HG03521 (cell line): ENCODE data around the gene NMNAT1.
"Not testable (repeated sequence)": the region's sequence is repeated elsewhere in the genome, so short reads cannot be mapped to it uniquely, and the experiment has no call there.

Source experiments
- ATAC-seq: cut with Tn5 transposase; IDR thresholded peaks from one replicate; pipeline ENCODE4 v1.9.1; 2021; ENCODE audit warnings: mild to moderate bottlenecking, moderate library complexity; ENCODE audit not compliant: unreplicated experiment

NMNAT1 gene

DNA sequence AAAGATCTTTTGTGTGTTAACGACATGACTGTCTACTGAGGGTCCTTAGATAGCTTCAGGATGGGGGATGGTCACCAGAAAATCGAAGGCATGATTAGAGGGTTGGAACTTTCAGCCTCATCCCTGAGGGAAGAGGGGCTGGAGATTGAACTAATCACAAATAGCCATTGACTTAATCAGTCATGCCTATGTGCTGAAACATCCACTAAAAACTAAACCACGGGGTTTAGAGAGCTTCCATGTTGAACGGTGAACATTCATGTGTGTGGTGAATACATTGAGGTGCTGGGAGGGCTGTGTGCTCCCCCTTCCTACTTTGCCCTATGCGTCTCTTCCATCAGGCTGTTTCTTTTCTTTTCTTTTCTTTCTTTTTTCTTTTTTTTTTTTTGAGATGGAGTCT lies 70.7 kb downstream of the NMNAT1 start:
- no peak for ATAC-seq

GRCh38 chr1:10019561-10019960 lies 76.3 kb downstream of the NMNAT1 start:
- ATAC-seq: no peak

DNA sequence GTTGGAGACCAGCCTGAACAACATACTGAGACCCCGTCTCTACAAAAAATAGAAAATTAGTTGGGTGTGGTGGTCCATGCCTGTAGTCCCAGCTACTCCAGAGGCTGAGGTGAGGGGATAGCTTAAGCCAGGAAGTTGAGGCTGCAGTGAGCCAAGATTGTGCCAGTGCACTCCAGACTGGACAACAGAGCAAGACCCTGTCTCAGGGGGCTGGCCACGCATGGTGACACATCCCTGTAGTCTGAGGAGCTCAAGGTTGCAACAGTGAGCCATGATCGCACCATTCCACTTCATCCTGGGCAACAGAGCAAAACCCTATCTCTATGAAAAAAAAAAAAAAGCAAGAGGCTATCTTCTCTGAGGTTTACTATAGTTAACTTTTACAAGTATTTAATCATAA lies 76.8 kb downstream of the NMNAT1 start:
- no peak for ATAC-seq

- not testable (repeated sequence) for ATAC-seq
These were observed 77.4 kb downstream of the NMNAT1 start for GRCh38 chr1:10020678-10021077.

- not testable (repeated sequence) for ATAC-seq
These were observed 78.7 kb downstream of the NMNAT1 start for GRCh38 chr1:10021992-10022391.

DNA sequence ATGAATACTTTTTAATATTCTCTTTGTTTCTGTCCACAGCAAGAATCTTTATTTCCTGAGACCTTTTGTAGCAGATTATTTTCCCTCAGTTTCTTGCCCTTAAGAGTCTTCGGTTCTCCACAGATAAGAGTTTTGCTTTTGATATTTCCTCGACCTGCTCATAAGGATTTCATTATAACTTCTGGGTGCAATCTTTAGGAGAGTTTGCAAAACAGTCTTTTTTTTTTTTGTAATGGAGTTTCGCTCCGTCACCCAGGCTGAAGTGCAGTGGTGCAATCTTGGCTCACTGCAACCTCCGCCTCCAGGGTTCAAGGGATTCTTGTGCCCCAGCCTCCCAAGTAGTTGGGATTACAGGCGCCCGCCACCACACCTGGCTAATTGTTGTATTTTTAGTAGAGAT lies 79.4 kb downstream of the NMNAT1 start:
- ATAC-seq: no peak

DNA sequence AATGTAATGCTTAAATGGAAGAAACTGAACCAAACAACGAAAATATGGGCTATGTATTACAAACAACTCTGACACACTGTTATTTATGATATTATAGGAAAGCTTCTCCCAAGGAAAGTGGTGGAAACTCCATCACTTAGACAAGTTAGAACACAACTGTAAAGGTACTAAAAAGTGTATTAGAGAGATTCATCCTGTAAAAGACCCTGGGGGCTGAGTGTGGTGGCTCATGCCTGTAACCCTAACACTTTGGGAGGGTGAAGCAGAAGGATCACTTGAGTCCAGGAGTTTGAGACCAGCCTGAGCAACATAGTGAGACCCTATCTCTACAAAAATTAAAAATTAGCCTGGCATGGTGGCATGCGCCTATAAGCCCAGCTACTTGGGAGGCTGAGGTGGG lies 82.1 kb downstream of the NMNAT1 start:
- ATAC-seq: no peak

DNA sequence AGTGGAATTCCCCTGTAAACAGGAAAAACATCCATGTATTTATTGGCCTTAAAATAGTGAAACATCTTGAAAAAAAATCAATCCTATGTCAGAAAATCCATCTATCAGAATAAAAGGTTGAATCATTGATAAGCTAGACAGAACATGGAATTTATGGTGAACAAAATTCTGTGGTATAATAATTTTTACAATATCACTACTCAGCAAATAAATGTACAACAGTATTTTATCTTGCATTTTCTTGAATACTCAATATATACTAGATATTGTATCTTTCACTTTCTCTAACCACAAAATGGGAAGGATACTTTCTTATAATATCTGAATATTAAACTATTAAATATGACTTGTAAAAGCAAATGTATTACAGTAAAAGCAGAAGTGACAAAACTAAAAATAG lies 83.8 kb downstream of the NMNAT1 start:
- ATAC-seq: no peak

DNA sequence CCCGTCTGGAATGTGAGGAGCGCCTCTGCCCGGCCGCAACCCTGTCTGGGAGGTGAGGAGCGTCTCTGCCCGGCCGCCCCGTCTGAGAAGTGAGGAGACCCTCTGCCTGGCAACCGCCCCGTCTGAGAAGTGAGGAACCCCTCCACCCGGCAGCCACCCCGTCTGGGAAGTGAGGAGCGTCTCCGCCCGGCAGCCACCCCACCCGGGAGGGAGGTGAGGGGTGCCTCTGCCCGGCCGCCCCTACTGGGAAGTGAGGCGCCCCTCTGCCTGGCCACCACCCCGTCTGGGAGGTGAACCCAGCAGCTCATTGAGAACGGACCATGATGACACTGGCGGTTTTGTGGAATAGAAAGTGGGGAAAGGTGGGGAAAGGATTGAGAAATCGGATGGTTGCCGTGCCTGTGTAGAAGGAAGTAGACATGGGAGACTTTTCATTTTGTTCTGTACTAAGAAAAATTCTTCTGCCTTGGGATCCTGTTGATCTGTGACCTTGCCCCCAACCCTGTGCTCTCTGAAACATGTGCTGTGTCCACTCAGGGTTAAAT lies 85.8 kb downstream of the NMNAT1 start:
- ATAC-seq: not testable (repeated sequence)

- no peak for ATAC-seq
These were observed 88.2 kb downstream of the NMNAT1 start for GRCh38 chr1:10031461-10031860.

- peak; percentile 98 for ATAC-seq
These were observed 89.5 kb downstream of the NMNAT1 start, which contains the start of gene UBE4B for GRCh38 chr1:10032590-10033358. Gene UBE4B (plus strand): TSS chr1:10032958. CDS start chr1:10033671, 713 bp downstream.

DNA sequence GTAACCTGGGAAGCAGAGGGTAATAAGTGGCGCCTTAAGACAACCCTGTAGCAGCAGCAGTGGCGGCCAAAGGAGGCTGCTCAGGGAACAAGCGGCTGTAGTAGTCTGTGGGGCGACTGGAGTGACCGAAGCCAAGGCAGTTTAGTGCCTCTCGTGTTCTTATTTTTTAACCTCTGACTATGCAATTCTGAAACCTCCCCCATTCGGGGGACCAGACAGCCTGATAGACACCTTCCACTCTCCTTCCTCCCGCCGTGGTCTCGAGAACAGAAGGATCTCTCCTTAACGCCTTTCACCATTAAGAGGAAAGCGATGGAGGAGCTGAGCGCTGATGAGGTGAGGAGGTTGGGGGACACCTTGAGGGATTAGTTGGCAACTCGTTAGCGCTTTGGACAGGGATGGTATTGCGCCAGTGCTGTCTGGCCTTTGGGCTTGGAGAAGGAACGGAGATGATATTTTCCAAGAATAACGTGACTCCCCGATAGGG lies 90.1 kb downstream of the NMNAT1 start:
- ATAC-seq: peak; percentile 5
